Measurements from ENCODE around the gene ERC2.

DNA sequence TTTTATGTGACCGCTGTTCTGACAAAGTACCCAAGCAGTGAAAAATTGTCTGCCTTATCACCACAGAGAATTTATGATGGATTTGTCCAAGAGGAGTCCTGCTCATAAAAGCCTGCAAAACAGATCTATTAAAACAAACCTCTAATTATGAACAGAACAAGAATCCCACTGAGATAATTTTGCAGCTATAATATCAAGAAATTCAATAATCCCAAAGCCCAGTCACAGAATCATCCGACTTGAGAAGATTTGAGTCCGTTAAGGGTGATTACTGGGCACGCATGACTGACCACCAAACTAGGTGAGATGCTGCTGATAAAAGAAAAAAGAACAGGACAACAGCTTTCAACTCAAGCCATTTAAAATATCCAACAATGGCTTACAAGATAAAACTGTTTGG lies 750.2 kb downstream of the ERC2 start:
- TF ChIP-seq, protein P1, sequence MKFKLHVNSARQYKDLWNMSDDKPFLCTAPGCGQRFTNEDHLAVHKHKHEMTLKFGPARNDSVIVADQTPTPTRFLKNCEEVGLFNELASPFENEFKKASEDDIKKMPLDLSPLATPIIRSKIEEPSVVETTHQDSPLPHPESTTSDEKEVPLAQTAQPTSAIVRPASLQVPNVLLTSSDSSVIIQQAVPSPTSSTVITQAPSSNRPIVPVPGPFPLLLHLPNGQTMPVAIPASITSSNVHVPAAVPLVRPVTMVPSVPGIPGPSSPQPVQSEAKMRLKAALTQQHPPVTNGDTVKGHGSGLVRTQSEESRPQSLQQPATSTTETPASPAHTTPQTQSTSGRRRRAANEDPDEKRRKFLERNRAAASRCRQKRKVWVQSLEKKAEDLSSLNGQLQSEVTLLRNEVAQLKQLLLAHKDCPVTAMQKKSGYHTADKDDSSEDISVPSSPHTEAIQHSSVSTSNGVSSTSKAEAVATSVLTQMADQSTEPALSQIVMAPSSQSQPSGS (IDR thresholded peaks at IDR 0.05; ENCODE audit: low read length) = no peak
- TF ChIP-seq, protein P2, sequence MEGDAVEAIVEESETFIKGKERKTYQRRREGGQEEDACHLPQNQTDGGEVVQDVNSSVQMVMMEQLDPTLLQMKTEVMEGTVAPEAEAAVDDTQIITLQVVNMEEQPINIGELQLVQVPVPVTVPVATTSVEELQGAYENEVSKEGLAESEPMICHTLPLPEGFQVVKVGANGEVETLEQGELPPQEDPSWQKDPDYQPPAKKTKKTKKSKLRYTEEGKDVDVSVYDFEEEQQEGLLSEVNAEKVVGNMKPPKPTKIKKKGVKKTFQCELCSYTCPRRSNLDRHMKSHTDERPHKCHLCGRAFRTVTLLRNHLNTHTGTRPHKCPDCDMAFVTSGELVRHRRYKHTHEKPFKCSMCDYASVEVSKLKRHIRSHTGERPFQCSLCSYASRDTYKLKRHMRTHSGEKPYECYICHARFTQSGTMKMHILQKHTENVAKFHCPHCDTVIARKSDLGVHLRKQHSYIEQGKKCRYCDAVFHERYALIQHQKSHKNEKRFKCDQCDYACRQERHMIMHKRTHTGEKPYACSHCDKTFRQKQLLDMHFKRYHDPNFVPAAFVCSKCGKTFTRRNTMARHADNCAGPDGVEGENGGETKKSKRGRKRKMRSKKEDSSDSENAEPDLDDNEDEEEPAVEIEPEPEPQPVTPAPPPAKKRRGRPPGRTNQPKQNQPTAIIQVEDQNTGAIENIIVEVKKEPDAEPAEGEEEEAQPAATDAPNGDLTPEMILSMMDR (IDR thresholded peaks at IDR 0.05; ENCODE audit: control extremely low read depth in 1 of 3, insufficient read depth in 1 of 3, low read depth in 1 of 3, low read length in 3 of 3) = no peak
- TF ChIP-seq RFX5 (IDR thresholded peaks at IDR 0.05; ENCODE audit: borderline replicate concordance, low read depth, low read length) (no peak), EZH2 (IDR thresholded peaks at IDR 0.05; ENCODE audit: low read depth, low read length, severe bottlenecking) (no peak)

Data from H1 (cell line).